Posterior cingulate gyrus (tissue), 11 donors: Measurements from ENCODE around the gene FEZF1.

Experiments
- DNase-seq, 10 donors: peaks; one replicate each; pipeline versions ENCODE4 v3.0.0 to v3.0.0-alpha.2; 2020 to 2021; ENCODE audit warnings: mixed read lengths in 3 of 10
- intact Hi-C: fragments of 100-400 bp; cut with DNase I; formaldehyde crosslinking; loops from one replicate; pipeline ENCODE4 v1.15.1; 2023

The FEZF1 gene

DNA sequence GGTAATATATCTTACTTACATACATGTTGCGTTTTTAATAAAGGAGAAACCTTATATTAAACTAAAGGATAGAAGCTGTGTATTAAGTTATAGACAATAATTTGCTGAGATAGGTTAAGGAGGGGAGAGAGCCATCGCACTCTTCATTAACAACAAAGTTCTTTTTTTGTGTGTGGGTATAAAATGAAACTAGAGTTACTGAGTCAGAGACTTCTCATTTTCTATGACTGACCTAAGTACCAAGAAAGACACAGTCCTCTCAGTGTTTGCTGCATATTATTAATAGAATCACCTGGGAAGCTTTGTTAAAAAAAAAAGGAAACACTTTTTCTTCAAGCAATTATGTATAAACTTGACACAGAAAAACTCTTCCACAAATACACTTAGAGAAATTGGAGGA is 31.4 kb downstream of the FEZF1 start:
- DNase-seq = no peak
- intact Hi-C loops = no loop called here

DNA sequence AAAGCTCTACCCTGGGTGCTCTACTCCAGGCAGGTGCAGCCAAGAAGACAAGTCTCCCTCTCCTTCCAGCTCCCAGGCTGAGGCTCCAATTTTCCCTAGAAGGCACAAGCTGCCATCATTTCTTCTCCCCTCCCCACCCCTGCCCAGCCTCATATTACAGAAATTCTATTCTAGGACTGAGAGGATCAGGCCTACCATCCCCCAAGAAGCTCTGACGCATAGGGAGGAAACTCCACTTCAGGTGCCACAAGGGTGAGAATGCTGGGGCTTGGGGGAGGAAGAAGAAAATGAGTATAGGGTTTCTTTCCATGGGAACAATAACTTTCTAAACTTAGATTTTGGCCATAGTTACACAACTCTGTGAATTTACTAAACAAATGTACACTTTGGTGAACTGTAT is 35.3 kb downstream of the FEZF1 start:
- intact Hi-C loops = no loop called here
- no peak for DNase-seq

DNA sequence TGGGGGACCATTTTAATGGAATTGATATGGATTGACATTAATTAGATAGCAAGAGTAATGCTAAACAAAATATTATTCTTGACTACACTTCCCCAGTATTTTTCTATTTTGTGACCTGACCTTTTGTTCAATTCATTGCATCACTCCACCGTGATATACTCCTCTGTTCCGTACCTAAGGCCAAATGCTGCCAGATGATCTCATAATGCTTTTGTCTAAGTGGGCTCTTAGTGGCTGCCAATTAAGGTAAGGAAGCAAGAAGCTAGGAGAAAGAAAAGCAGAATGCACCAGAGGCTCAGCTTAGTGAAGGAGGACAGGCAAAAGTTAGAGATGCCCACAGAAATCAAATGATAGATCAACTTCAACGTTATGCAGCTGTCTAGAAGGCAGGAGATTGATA is 36.4 kb downstream of the FEZF1 start:
- DNase-seq = no peak
- intact Hi-C loops = no loop called here

DNA sequence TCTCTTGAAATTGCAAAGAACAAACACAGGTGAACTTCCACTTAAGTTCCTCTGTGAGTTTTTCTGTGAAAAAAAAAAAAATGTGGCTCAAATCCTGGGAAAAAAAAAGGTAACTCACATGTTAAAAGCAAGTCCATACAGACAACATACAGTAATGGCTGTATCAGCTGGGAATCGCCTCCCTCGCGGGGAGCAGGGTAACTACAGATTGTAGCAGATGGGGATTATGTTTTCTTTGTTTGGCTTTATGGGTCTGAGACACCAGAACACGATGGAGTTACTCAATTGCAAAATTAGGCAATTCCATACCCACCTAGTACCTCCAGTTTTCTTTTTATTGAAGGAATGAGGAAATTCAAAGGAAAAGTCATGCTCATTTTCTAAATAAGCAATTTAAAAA is 42.3 kb downstream of the FEZF1 start:
- no peak for DNase-seq
- intact Hi-C loops = no loop called here

DNA sequence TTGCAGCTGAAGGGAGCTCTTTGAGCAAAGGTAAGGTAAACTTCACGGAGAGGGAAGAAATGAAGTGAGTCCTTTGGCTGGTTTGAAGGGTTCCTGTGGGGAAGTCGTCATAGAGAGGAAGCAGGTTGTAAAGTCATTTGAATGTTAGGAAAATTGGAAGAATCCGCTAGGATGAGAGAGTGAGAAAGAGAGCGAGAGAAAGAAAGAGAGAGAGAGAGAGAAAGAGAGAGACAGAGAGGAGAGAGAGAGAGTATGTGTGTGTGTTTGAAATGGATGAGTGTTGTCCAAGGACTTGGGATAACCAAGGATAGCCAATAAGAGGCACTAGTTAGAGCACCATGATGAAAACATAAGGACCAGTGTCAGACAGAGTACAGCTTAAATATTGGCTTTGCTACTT is 43.1 kb downstream of the FEZF1 start:
- no peak for DNase-seq
- intact Hi-C loops = no loop called here

DNA sequence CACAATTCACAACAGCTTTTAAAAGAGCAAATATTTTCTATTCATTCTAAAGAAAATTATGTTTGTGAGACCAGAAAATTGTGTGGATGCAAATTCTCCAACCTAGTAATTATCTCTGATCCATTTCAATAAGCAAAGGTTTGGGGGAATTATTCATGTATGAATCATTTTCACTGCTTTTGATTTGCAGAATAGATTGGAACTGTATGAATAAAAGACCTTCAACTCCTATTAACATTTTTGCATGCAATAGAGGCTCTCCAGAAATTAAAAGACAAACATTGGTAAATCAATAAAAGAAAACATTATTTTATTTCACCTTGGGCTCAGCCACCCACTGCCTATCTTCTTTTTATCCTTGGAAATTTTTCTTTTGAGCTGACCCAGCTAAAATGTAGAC is 43.5 kb downstream of the FEZF1 start:
- no peak for DNase-seq
- intact Hi-C loops = no loop called here

DNA sequence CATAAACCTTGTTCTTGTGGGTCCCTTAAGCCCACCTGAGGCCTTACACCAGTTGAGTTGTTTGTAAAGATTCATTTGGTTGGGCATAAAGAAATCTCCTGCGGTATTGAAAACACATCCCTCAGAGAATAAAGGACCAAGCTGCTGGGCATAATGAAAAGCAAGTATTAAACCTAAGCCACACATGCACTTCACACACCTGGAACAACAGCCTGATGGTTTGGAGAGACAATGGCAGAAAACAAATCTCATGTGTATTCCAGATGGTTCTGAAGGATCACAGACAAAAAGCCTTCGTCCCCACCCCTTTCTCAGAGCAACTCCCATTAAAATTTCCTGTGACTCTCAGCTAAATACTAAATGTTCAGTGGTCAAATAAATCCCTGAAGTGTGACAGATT is 44.2 kb downstream of the FEZF1 start:
- intact Hi-C loops = no loop called here
- no peak for DNase-seq

DNA sequence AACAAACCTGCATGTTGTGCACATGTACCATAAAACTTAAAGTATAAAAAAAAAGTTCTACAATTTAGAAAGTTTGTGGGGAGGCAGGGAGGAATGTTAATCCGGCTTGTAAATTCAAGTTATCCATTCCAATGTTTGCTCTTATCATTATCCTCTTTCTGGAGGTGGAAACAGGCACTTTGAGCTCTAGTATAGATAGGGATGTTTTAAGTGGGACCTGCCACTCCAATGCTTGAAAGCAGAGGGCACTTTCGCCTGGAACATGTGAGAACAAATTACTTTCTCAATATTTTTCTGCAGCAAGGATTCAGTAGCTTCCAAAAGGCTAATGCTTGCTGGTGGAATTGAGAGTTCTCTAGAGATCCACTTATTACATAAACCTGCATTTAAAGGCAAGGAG is 45.6 kb downstream of the FEZF1 start:
- intact Hi-C loops = no loop called here
- no peak for DNase-seq

DNA sequence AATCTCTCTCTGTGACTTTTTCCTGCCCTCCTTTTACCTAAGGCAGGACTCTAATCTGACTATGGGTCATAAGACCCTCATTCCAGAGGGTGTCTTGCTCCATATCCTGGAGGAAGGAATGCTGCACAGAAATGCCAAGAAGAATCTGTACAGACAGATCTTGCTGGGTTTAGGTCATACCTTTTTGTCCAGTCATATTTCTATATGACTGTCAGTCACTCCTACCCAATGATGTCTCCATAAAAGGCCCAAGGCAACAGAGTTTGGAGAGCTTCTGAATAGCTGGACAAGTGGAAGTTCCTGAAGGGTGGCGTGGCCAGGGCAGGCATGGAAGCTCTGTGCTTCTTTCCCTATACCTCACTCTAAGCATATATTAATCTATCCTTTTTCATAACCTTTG is 47.5 kb downstream of the FEZF1 start:
- intact Hi-C loops = no loop called here
- DNase-seq = no peak

DNA sequence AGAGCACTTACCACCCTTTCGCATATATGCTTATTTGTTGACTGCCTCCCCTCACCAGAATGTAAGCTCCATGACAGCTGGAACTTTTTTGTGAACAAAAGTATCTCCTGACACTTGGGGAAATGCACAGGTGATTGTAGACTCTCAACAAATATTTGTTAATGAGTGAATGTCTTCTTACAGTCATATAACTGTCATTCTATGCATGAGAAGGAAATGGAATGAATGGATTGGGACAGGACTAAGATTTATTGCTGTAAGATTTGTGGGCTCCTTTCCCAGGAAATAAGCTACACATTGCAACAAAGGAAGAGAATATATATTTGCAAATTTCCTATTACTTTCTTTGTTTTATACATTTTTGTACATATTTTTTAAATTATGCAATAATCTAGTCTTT is 48.5 kb downstream of the FEZF1 start:
- intact Hi-C loops = no loop called here
- no peak for DNase-seq

DNA sequence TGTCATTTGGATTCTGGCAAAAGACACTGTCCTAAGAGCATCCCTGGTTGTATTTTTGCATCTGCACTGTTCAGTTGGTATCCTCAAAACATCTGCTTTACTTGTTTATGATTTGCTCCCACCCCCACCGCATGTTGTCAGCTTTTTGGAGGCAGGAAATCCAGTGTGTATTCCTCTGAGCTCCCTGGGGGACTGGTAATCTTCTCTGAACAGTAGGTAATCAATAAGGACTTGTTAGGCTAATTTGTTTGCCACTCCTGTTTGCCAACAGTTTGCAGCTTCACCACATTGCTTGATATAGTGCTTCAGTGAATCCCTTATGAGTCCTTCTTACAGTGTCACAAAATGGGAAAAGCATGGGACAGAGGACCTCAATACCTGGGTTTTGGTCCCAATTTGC is 49.1 kb downstream of the FEZF1 start:
- intact Hi-C loops = no loop called here
- no peak for DNase-seq
